Measurements from ENCODE around the gene CRB2. TPM values are rescaled to one million over a fixed set of nuclear protein-coding genes. Genes with fewer than 3 reads are reported as not detected.
"Not testable (repeated sequence)": the region's sequence is repeated elsewhere in the genome, so short reads cannot be mapped to it uniquely, and the experiment has no call there.

The CRB2 gene
- total RNA-seq, 1 donor from 2014 or later: not detected

DNA sequence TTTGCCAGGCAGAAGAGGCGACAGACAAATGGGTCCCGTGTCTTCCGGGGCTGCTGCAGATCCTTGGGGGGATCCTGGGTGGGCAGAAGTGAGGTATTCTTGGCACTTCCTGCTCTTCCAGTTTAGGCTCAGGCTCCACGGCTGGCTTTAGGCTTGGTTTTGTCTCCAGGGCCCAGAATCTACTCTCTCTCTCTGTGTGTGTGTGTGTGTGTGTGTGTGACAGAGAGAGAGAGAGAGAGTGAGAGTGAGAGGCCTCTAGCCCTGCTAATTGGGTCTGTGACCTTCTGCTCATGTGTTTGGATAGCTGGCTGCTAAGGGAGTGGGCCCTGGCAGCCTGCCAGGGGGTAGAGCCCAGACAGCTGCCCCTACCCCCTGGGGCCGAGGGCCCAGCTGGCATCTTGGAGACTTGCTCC lies 39.3 kb downstream of the CRB2 start:
- no peak overlapping the region for H3K4me3 ChIP-seq
- no peak for DNase-seq
- intact Hi-C loops (cut with micrococcal nuclease): no loop called here
- H3K27me3 ChIP-seq (ENCODE audit: low read depth): no peaks in the 10 kb centered on the region
- H3K9me3 ChIP-seq (replicated peaks): peaks cover 8% of the 10 kb centered on the region
- H3K36me3 ChIP-seq: no peaks in the 10 kb centered on the region
- H3K4me1 ChIP-seq: no peaks in the 10 kb centered on the region
- TF ChIP-seq, protein P1, sequence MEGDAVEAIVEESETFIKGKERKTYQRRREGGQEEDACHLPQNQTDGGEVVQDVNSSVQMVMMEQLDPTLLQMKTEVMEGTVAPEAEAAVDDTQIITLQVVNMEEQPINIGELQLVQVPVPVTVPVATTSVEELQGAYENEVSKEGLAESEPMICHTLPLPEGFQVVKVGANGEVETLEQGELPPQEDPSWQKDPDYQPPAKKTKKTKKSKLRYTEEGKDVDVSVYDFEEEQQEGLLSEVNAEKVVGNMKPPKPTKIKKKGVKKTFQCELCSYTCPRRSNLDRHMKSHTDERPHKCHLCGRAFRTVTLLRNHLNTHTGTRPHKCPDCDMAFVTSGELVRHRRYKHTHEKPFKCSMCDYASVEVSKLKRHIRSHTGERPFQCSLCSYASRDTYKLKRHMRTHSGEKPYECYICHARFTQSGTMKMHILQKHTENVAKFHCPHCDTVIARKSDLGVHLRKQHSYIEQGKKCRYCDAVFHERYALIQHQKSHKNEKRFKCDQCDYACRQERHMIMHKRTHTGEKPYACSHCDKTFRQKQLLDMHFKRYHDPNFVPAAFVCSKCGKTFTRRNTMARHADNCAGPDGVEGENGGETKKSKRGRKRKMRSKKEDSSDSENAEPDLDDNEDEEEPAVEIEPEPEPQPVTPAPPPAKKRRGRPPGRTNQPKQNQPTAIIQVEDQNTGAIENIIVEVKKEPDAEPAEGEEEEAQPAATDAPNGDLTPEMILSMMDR (IDR thresholded peaks at IDR 0.05; ENCODE audit: borderline replicate concordance): no peak
- H3K27ac ChIP-seq (replicated peaks): no peak overlapping the region

DNA sequence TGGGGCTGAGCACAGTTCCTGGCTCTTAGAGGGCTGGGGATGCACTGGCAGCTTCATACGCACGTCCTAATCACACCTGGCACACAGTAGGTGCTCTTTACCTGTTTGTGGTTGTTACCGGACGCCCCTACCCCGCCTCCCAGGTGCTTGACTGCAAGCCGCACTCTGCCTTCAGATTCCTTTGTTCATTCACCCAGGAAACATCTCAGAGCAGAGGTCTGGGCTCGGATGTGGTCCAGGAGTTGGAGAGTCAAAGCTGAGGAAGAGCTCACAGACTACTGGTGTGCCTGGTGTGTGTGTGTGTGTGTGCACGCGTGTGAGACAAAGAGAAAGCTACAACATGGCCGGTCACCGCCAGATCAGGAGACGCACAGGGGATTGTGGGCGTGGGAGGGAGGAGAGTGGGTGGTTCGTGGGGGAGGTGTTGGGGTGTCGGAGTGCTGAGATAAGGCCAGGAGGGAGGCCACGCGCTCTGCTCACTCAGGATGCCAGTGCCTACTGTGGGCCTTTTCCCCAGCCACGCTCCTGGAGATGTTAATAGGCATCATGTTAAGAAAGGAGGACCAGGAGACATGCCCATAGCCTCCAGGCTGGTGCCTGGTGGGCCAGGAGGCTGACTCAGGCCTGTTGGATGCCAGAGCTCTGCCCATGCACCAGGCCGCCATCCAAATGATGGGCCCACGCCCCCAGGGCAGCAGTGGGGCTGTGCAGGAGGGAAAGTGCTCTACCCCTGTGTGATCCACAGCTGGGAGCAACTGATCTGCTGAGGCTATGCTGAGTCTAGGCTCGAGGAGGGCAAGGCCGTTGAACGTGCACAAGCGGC lies 39.9 kb downstream of the CRB2 start:
- TF ChIP-seq, protein P1 (IDR thresholded peaks at IDR 0.05; ENCODE audit: borderline replicate concordance): no peak
- peaks cover 5% of the 10 kb centered on the region for H3K4me1 ChIP-seq
- H3K27ac ChIP-seq (replicated peaks): no peak overlapping the region
- no peaks in the 10 kb centered on the region for H3K36me3 ChIP-seq
- H3K9me3 ChIP-seq (replicated peaks): peaks cover 8% of the 10 kb centered on the region
- H3K27me3 ChIP-seq (ENCODE audit: low read depth): no peaks in the 10 kb centered on the region
- intact Hi-C loops (cut with micrococcal nuclease): no loop called here
- H3K4me3 ChIP-seq: no peak overlapping the region
- no peak for DNase-seq

DNA sequence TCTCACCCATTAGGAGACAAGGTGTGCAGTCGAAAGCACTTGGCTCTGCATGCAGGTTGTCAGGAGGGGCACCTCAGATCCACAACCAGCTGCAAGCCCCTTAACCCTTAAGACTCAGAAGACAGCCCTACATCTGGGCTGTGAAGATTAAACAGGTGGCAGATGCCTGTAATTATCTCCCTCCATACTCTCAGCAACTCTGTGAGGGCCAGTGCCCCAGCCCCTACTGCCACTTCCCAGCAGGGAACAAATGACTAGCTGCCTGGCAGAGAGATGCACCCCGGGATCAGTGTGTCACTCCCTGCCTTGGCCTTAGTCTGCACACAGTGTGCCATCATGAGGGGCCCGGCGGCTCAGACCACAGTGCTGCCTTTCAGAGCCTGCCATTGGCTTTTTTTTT lies 42.0 kb downstream of the CRB2 start:
- Histone ChIP-seq H3K36me3 (no peaks in the 10 kb centered on the region), H3K27me3 (ENCODE audit: low read depth) (no peaks in the 10 kb centered on the region), H3K4me3 (no peak overlapping the region), H3K4me1 (peaks cover 17% of the 10 kb centered on the region), H3K27ac (replicated peaks) (no peak overlapping the region), H3K9me3 (replicated peaks) (peaks cover 4% of the 10 kb centered on the region)
- TF ChIP-seq, protein P1 (IDR thresholded peaks at IDR 0.05; ENCODE audit: borderline replicate concordance): no peak
- no peak for DNase-seq
- intact Hi-C loops (cut with micrococcal nuclease): no loop called here

DNA sequence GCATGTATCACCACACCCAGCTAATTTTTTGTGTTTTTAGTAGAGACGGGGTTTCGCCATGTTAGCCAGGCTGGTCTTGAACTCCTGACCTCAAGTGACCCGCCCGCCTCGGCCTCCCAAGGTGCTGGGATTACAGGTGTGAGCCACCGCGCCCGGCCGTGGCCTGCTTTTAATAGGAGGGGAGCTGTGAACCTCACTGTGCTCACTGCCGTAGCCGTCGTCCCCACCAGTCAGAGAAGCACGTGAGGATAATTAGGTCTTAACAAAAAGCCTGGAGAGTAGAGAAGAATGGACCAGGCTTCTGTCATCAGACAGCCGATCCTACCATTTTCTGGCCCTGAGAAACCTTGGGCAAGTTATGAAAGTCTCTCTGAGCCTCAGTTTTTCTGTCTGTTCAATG lies 42.9 kb downstream of the CRB2 start:
- peaks cover 17% of the 10 kb centered on the region for H3K4me1 ChIP-seq
- H3K9me3 ChIP-seq (replicated peaks); DNase-seq; H3K27ac ChIP-seq (replicated peaks); H3K36me3 ChIP-seq; H3K27me3 ChIP-seq (ENCODE audit: low read depth); intact Hi-C loops (cut with micrococcal nuclease); H3K4me3 ChIP-seq: not testable (repeated sequence)

DNA sequence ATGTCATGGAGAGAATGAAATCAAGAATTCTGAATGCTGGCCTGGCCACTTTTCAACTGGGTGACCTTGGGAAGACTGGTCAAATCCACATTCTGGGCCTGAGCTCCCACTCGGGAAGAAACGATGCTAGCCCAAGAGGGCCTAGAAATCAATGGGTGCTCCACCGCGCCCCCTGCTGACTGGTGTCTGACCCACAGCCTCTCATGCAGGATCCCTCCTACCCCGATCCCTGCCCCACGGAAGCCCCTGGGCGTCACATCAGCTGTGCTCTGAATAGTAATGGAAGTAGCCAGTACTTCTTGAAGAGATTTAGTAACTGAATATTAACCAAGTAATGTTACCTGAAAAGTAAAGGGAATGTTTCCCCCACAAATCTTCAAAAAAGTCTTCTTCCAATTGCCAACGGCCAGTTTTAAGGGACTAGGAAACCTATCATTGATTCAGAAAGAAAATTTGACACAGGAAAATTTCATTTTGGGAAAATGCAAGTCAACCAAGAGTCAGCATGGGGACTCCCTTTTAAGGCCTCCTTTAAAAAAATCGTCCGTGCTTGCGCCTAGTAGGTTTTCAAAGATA lies 43.9 kb downstream of the CRB2 start:
- DNase-seq: no peak
- Histone ChIP-seq H3K36me3 (no peaks in the 10 kb centered on the region), H3K27ac (replicated peaks) (no peak overlapping the region), H3K4me3 (no peak overlapping the region), H3K4me1 (peaks cover 17% of the 10 kb centered on the region), H3K27me3 (ENCODE audit: low read depth) (no peaks in the 10 kb centered on the region), H3K9me3 (replicated peaks) (no peaks in the 10 kb centered on the region)
- intact Hi-C loops (cut with micrococcal nuclease): loop anchor here (5.0 kb wide), 1 partner anchor 642 kb away; no protein-coding TSS in a partner anchor
- TF ChIP-seq, protein P1 (IDR thresholded peaks at IDR 0.05; ENCODE audit: borderline replicate concordance): peak; percentile 48

Measured in left ventricle myocardium inferior (tissue), 1 donor.